LoVo (cell line): Measurements from ENCODE around the gene CDC42EP2.

ENCODE experiments used
- DNase-seq: peaks from one replicate; pipeline ENCODE4 v3.0.0-alpha.2; 2016; ENCODE audit warnings: low spot score

Gene CDC42EP2

GRCh38 chr11:65314501-65315203 is at the start of gene CDC42EP2:
CDC42EP2 (plus strand) TSS chr11:65314866; CDS start chr11:65320899, 6,033 bp downstream.
- DNase-seq = peak; percentile 87

GRCh38 chr11:65266210-65266609 is 48.5 kb upstream of the CDC42EP2 start:
- no peak for DNase-seq

GRCh38 chr11:65274735-65275682 is 39.7 kb upstream of the CDC42EP2 start:
- DNase-seq = peak; percentile 72

- DNase-seq = no peak
These were observed 38.8 kb upstream of the CDC42EP2 start for GRCh38 chr11:65275906-65276305.

GRCh38 chr11:65277631-65278277 is 36.9 kb upstream of the CDC42EP2 start:
- no peak for DNase-seq

- no peak for DNase-seq
These were observed 36.3 kb upstream of the CDC42EP2 start for GRCh38 chr11:65278356-65278755.

- DNase-seq = no peak
These were observed 35.4 kb upstream of the CDC42EP2 start for GRCh38 chr11:65279279-65279678.

- DNase-seq = no peak
These were observed 34.8 kb upstream of the CDC42EP2 start for GRCh38 chr11:65279741-65280440.

- no peak for DNase-seq
These were observed 34.0 kb upstream of the CDC42EP2 start for GRCh38 chr11:65280646-65281045.

GRCh38 chr11:65286686-65287085 is 28.0 kb upstream of the CDC42EP2 start:
- no peak for DNase-seq

- DNase-seq = no peak
These were observed 27.1 kb upstream of the CDC42EP2 start for GRCh38 chr11:65287601-65288000.

GRCh38 chr11:65288706-65289536 is 25.7 kb upstream of the CDC42EP2 start:
- no peak for DNase-seq

GRCh38 chr11:65290448-65291165 is 24.1 kb upstream of the CDC42EP2 start:
- DNase-seq = no peak

- no peak for DNase-seq
These were observed 23.1 kb upstream of the CDC42EP2 start for GRCh38 chr11:65291613-65292012.

GRCh38 chr11:65292890-65293289 is 21.8 kb upstream of the CDC42EP2 start:
- DNase-seq = no peak

- DNase-seq = no peak
These were observed 20.7 kb upstream of the CDC42EP2 start for GRCh38 chr11:65293909-65294381.

- no peak for DNase-seq
These were observed 19.7 kb upstream of the CDC42EP2 start for GRCh38 chr11:65295001-65295400.

- DNase-seq = no peak
These were observed 18.9 kb upstream of the CDC42EP2 start for GRCh38 chr11:65295571-65296341.

- no peak for DNase-seq
These were observed 17.5 kb upstream of the CDC42EP2 start for GRCh38 chr11:65297026-65297672.
